Spleen (tissue), 7 donors: ENCODE data around the gene RBMS1.

Source experiments
- POLR2A ChIP-seq, 3 donors: fragments of 450-650 bp; IDR thresholded peaks; one replicate each; pipeline ENCODE4 v1.5.1; 2017; ENCODE audit warnings: antibody characterized with exemption in 3 of 3, mild to moderate bottlenecking in 1 of 3
- TF ChIP-seq, protein P1 (sequence below), 11 experiments: fragments of 200-600 bp in 7 of 11; fragments of 450-650 bp in 4 of 11; sonication (generic) in 4 of 11; IDR thresholded peaks in 8 of 11; conservative IDR thresholded peaks in 3 of 11; 1 replicate in 7 of 11; 2 replicates in 4 of 11; pipeline versions ENCODE4 v1.4.0 to v1.8.0; 2016 to 2021; ENCODE audit warnings: antibody characterized with exemption in 11 of 11, inconsistent platforms in 4 of 11, mild to moderate bottlenecking in 1 of 11
- donor health status: DM: no; HTN: no; CAD: no; lungs with moderate emphysema.
- donor health status: DM: no; HTN: no; CAD: no.
- donor health status: DM: no; HTN: no; CAD: no.

- TF ChIP-seq POLR2A (IDR thresholded peaks at IDR 0.05): no peak
- TF ChIP-seq, protein P1, sequence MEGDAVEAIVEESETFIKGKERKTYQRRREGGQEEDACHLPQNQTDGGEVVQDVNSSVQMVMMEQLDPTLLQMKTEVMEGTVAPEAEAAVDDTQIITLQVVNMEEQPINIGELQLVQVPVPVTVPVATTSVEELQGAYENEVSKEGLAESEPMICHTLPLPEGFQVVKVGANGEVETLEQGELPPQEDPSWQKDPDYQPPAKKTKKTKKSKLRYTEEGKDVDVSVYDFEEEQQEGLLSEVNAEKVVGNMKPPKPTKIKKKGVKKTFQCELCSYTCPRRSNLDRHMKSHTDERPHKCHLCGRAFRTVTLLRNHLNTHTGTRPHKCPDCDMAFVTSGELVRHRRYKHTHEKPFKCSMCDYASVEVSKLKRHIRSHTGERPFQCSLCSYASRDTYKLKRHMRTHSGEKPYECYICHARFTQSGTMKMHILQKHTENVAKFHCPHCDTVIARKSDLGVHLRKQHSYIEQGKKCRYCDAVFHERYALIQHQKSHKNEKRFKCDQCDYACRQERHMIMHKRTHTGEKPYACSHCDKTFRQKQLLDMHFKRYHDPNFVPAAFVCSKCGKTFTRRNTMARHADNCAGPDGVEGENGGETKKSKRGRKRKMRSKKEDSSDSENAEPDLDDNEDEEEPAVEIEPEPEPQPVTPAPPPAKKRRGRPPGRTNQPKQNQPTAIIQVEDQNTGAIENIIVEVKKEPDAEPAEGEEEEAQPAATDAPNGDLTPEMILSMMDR (IDR thresholded peaks at IDR 0.05 in 8 of 11, conservative IDR thresholded peaks at IDR 0.05 in 3 of 11): no peak
These were observed 237.1 kb downstream of the RBMS1 start for GRCh38 chr2:160256507-160256906.
